GM18951 (cell line): Measurements from ENCODE around the gene TEAD2.

ENCODE experiments used
- POLR2A ChIP-seq: IDR thresholded peaks from 4 replicates; pipeline ENCODE4 v1.6.1; 2011; ENCODE audit warnings: mild to moderate bottlenecking; ENCODE audit not compliant: insufficient read length, insufficient read depth; ENCODE audit errors: extremely low read depth
- in situ Hi-C: fragments of 300-500 bp; cut with MboI; formaldehyde crosslinking; loops from one replicate; pipeline ENCODE4 v1.12.0; 2022; ENCODE audit warnings: low sequenced_read_pairs, mixed read lengths, inconsistent platforms; ENCODE audit not compliant: unreplicated experiment

TEAD2 gene

DNA sequence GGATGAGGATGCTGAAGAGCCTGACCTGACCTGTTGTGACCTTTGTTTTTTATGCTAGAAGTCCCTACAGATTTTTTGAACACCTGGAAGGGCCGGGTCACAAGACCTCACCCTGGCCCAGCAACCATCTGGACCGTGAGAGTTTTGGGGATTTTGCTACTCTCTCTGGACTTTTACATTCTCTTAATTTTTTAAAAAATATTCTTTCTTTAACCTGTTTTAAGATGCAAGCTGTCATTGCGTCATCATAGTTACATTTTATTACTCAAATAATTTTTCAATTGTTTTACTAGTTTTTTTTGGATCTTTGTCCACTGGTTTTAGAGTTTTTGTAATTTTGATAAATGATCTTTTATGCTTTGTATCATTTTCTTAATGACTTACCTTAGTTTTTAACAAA lies 9.0 kb upstream of the TEAD2 start:
- no peak for TF ChIP-seq POLR2A
- in situ Hi-C loops, result no loop called here

DNA sequence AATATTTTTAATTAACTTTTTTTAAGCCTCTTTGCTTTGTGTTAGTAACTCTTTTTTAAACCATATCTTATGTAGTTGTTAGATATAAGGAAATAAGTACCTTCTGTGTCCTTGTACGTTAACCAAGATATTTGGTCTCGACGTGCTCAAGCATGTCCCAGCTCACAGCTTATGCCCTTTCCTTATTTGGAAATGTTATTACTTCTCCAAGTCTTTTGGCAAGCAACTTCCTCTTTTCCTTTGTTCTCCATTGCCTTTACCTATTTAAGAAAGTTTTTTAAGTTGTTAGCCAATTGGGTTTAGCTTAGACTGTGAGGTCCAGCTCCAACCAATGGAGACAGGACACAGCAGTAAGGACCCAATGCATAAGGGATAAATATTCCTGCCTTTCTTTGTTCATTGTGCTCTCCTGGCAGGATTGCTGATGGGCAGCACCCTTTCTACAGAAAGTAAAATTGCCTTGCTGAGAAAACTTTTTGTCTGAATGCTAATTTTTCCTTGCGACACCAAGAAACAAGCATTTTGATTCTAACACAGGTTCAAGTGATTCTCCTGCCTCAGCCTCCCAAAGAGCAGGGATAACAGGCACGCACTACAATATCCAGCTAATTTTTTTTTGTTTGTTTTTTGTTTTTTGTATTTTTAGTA lies 6.6 kb upstream of the TEAD2 start:
- in situ Hi-C loops, result no loop called here

DNA sequence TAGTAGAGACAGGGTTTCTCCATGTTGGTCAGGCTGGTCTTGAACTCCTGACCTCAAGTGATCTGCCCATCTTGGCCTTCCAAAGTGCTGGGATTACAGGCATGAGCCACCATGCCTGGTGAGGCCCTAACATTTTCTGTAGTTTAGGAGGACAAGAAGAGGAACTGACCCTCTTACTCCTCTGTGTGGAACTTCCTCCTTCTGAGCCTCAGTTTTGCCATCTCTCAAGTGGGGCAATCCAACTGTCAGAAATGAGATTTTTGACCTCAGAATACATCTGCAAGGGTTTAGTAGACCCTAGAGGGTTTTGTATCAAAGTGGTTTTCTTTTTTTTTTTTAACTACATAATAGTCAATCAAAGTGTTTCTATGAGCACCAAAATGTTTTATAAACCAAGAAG lies 3.9 kb upstream of the TEAD2 start:
- no peak for TF ChIP-seq POLR2A
- in situ Hi-C loops, result no loop called here

More for the DNA sequence above, 6.6 kb upstream of the TEAD2 start:
- no peak for TF ChIP-seq POLR2A

DNA sequence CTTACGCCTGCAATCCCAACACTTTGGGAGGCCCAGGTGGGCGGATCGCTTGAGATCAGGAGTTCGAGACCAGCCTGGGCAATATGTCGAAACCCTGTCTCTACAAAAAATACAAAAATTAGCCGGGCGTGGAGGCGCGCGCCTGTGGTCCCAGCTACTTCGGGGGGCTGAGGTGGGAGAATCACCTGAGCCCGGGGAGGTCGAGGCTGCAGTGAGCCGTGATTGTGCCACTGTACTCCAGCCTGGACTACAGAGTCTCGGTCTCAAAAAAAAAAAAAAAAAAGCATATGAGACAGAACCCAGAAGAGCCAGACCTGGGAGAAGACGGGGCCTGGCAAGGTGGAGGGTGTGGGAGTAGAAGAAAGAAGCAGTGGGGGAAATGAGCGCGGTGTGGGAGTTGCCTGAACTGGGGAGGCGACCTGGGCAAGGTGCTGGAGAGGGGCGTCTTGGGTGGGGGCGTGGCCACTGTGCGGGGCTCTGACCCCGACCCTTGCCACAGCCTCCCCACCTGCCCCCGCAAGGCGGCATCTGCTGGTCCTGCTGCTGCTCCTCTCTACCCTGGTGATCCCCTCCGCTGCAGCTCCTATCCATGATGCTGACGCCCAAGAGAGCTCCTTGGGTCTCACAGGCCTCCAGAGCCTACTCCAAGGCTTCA lies 2.0 kb upstream of the TEAD2 start:
- TF ChIP-seq POLR2A, result no peak
- in situ Hi-C loops, result no loop called here

DNA sequence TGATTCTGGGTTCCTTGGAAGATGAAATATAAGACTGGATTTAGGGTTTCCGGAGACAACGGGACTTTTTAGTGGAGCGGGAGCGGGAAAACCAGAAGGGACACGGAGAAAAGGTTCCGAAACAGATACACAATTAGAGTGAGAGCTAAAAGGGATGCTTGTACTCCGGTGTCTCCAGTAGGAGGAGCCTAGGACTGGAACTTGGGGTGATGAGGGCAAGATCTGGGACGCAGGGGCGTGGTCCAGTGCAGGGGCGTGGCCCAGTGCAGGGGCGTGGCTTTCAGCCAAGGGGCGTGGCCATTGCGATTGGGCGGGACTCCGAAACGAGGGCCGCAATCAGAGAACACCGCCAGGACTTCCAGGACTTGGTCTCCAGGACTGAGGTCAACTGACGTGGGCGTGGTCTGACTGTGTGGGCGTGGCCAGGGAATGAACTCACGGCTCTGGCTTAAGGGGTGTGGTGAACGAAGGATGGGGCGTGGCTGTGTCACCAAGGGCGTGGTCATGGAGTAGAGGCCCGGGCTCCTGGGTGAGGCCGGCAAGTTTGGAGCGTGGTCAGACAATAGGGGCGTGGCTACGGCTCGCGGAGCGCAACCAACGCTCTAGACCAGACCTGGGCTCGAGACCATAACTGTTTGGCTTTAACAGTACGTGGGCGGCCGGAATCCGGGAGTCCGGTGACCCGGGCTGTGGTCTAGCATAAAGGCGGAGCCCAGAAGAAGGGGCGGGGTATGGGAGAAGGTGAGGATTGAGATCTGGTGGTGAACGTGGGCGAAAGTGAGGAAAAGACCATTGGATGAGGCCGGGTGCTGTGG lies 1.3 kb upstream of the TEAD2 start, which contains the start of gene DKKL1:
DKKL1 (plus strand) TSS at position 610 of the 815 bp plus-strand sequence; CDS start at position 732, 122 bp downstream.
- in situ Hi-C loops, result no loop called here
- no peak for TF ChIP-seq POLR2A

DNA sequence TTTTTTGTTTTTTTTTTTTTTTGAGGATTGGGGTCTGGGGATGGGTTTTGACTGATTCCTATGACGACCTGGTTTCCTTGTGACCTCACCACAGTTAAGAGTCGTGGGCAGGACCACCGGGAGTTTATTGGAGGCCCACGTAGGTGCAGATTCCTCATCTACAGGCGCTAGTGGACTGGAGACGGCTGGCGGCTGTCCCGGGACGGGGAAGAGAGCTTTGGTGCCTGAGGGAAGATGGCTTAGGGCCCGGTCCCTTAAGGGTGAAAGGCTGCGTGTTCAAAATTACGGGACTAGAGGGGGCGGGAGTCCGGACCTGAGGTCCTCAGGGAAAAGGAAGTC lies 682 bp upstream of the TEAD2 start:
- in situ Hi-C loops, result no loop called here
- TF ChIP-seq POLR2A, result no peak

DNA sequence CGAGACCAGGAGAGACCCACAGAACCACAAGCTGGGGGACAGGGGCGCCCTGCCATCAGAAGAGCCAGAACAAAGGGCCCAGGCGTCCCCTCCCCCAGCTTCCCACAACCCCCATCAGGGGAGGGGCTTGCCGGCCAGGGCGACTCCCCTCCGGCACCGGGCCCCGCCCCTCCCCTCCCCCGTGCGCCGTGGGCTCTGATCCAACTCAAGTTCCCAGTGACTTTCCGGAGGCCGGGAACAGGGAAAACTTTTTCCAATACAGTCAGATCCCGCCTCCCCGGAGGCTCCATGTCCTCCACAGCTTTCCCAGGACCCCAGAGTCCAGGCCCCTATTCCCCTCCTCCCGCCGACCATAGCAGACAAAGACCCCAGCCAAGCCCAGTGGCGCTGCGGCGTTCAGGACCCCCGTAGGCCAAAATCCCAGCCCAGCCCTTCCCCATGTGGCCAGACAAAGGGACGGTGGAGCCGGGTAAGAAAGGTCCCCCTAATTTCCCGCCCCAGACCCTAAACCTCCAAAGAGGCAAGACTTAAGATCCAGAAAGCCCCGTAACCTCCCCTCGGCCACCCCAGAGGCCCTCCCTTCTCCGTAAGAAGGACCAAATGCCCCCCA lies 673 bp downstream of the TEAD2 start:
- no peak for TF ChIP-seq POLR2A
- in situ Hi-C loops, result no loop called here

DNA sequence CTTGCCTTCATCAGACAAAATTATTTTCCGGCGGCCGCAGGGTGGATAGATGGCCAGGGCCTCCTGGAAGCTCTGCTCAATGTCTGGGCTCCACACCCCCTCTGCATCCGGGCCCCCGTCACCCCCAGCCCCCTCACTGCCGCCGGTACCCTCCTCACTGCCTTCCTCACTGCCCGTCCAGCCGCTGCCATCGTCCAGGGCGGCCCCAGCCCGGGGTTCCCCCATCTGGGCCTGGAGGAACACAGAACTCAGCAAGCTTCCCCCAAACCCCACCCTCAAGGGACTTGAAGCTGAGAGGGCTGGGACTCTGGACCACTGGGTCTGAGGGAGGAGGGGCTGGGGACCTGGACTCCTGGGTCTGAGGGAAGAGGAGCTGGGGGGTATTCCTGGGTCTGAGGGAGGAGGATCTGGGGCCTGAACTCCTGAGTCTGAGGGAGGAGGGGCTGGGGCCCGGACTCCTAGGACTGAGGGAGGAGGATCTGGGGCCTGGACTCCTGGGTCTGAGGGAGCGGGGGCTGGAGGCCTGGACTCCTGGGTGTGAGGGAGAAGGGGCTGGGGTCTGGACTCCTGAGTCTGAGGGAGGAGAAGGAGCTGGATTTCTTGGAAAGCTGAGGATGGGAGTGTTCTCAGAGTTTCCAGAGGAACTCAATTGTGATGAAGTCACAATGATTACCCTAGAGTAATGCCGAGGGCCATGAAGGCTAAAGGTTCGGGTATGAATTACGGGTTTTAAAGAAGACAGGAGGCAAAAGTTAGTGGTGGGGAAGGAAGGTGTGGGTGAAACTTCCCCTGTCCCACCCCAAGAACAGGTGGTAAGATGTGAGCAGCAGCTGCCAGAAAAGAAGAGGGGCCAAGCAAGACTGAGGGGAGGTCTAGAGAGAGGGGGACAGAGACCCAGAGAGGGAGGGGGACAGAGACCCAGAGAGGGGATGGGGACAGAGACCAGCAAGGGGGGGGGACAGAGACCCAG lies 2.1 kb downstream of the TEAD2 start:
- in situ Hi-C loops, result no loop called here
- TF ChIP-seq POLR2A, result no peak

DNA sequence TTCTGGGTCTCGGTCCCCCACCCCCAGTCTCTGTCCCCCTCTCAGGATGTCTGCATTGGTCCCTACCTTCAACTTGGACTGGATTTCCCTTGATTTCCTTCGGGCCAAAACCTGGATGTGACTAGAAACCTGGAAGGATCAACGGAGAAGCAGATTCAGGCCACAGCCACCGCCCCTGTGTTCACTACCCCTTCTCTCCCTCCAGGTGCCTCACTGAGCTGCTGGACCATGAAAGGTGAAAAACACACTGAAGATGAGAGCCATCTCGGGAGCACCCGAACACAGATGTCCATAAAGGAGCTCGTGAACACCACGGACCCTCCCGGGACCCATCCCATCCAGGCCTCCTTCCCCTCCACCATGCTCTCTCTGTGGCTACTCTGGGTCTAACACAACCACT lies 5.0 kb downstream of the TEAD2 start:
- in situ Hi-C loops, result no loop called here
- TF ChIP-seq POLR2A, result no peak

DNA sequence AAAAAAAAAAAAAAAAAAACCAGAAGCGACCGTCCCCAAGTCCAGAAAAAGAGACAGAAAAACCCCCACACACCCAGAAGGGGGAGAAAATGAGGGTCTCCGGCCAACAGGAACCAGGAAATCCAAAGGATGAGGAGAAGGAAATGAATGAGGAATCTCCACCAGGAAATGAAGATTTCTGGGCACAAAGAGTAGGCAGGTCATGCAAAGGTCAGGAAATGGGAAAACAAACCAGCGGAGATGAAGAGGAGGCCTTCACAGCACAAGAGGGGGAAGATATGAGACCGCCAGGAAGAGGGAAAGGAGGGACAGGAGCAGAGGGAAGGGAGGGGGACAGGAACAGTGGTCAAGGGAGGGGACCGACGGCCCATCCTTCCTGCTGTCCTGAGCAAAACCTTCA lies 5.8 kb downstream of the TEAD2 start:
- in situ Hi-C loops, result no loop called here
- no peak for TF ChIP-seq POLR2A

DNA sequence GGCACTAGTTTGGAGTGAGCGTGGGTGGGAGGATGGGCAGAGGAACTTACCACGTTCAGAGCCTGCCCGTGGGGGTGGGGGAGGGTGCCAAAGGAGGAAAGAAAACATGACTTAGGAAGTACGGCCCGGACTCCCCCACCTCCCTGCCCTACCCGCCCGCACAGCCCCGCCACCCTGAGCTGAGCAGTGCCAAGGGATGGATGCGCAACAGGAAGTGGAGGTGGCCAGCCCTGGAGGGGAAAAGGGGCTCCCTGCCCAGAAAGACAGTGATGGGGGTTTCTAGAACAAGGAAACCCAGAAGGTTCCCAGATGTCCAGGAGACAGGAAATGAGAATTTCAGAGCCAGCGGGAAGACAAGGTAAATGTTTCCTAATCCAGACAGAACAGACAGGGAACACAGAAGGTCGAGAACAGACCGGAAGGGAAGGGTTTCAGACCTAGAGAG lies 6.3 kb downstream of the TEAD2 start:
- TF ChIP-seq POLR2A, result no peak

DNA sequence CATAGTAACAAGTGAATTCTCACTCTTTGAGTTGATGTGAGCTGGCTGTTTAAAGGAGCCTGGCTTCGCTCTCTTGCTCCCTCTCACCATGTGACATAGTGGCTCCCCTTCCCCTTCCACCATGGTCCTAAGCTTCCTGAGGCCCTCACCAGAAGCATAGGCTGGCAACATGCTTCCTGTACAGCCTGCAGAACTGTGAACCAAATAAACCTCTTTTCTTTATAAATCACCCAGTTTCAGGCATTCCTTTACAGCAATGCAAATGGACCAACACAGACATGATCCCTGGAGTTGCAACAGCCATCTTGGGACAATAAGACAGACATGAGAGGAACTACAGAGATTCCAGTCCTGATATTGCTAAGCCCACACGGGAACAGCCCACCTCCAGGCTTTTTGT lies 12.6 kb downstream of the TEAD2 start:
- in situ Hi-C loops, result no loop called here
- TF ChIP-seq POLR2A, result no peak

More for the DNA sequence above, 6.3 kb downstream of the TEAD2 start:
- in situ Hi-C loops, result no loop called here
